Stimulated activated CD4-positive, alpha-beta T cell treated with anti-CD3 and anti-CD28 coated beads, Interleukin-4, amount 100 ng/mL, for 24 hours (primary cell): Measurements from ENCODE around the gene ULK3.
A peak's percentile ranks its signal among the peaks of the same experiment; 100 is the strongest.
"Not testable (repeated sequence)": the region's sequence is repeated elsewhere in the genome, so short reads cannot be mapped to it uniquely, and the experiment has no call there.

Experiments
- DNase-seq: peaks from one replicate; pipeline ENCODE4 v3.0.0-alpha.2; 2020

ULK3 gene, protein sequence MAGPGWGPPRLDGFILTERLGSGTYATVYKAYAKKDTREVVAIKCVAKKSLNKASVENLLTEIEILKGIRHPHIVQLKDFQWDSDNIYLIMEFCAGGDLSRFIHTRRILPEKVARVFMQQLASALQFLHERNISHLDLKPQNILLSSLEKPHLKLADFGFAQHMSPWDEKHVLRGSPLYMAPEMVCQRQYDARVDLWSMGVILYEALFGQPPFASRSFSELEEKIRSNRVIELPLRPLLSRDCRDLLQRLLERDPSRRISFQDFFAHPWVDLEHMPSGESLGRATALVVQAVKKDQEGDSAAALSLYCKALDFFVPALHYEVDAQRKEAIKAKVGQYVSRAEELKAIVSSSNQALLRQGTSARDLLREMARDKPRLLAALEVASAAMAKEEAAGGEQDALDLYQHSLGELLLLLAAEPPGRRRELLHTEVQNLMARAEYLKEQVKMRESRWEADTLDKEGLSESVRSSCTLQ

GRCh38 chr15:74842581-74843444, at the start of gene ULK3:
ULK3 (minus strand) TSS chr15:74843156; CDS start chr15:74843105, 51 bp downstream.
- peak; percentile 92 for DNase-seq

GRCh38 chr15:74892313-74892712, 49.4 kb upstream of the ULK3 start:
- no peak for DNase-seq

DNA sequence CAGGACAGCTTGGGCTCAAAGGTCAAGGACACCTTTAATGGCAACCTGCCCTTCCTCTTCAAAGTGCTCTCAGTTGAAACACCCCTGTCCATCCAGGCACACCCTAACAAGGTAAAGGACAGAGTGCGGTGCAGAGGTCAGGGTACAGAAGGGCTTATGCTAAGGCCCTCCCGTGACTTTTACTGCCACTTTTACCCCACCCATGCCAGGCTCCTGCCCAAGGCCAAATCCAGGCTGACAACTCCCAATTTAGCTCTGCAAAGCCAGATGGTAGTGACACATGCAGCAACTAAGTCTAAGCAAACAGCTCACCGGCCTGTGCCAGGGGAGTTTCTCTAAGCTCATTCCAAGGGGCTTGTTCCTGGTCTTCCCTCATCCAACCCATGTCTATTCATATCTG, 48.5 kb upstream of the ULK3 start:
- DNase-seq, result no peak

DNA sequence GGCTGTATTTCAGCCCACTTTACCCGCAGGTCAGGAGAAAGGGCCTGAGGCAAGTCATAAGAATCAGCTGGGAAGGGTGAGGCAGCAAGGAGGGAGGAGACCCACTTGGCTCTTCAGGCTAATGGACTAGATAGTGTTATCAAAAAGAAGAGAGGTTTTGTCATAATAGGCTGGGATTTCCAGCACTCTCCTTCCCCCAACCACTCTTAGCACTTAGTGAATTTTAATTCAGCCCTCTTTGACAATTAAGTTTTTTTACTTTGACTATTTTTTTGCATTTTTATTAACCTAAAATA, 47.7 kb upstream of the ULK3 start:
- DNase-seq, result no peak

DNA sequence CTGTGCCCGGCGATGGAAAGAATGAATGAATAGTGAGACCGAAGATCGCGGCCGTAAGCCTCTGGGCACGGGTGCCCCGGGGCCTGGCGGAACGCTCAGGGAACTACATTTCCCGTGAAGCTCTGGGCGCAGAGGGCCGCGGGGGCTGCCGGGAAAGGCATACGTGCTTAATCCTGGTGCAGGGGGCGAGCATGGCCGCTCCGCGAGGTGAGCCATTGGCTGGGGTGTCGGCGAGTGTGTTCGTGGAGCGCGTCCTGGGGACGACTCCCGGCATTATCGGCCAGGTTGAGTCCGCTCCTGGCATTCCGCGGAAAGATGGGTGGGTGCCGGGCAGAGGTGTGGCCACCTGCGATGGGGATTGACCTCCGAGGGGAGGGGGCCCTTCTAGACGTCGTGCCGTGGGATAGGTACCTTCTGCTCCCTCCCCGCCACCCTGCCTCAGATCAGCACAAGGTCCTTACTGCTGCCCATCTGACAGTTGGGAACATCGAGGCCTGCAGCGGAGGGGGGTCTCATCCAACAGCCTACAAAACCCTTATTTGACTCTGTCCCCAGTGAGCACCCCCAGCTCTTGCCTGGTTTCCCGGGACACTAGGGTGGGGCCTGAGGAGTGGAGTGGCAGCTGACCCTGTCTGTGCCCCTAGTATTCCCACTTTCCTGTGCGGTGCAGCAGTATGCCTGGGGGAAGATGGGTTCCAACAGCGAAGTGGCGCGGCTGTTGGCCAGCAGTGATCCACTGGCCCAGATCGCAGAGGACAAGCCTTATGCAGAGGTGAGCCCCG, 47.1 kb upstream of the ULK3 start, which contains the start of gene MPI:
TSS of gene MPI (plus strand) at position 160 of the 782 bp plus-strand sequence. CDS start at position 192, 32 bp downstream.
- peak; percentile 90 for DNase-seq

- no peak for DNase-seq
Observed at GRCh38 chr15:74889390-74889882, 46.5 kb upstream of the ULK3 start.

DNA sequence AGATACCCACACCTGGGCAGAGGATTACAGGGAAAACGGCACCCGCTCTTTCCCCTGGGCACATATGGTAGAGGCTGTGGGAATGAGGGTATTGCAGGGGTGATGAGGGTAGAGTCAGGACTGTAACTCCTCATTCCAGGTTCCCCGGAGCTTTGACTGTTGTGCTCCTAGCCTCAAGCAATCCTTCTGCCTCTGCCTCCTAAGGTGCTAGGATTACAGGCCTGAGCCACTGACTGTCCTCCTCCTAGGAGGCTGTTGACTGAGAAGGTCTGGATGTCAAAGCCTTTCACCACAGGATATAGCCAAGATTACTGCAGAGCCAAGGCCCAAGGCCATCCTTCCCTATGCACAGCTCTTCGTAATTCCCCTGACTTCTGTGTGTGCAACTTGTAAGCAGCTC, 45.8 kb upstream of the ULK3 start:
- DNase-seq, result no peak

DNA sequence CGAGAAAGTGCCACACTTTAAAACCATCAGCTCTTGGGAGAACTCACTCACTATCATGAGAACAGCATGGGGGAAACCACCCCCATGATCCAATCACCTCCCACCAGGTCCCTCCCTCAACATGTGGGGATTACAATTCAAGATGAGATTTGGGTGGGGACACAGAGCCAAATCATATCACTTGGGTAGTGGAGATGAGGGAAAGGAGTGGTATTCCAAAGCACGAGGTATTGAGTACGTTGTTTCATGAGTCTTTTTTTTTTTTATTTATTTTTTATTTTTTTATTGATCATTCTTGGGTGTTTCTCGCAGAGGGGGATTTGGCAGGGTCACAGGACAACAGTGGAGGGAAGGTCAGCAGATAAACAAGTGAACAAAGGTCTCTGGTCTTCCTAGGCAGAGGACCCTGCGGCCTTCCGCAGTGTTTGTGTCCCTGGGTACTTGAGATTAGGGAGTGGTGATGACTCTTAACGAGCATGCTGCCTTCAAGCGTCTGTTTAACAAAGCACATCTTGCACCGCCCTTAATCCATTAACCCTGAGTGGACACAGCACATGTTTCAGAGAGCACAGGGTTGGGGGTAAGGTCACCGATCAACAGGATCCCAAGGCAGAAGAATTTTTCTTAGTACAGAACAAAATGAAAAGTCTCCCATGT, 44.7 kb upstream of the ULK3 start:
- not testable (repeated sequence) for DNase-seq

GRCh38 chr15:74885461-74885860, 42.5 kb upstream of the ULK3 start:
- no peak for DNase-seq

- no peak for DNase-seq
Observed at GRCh38 chr15:74884428-74885223, 41.7 kb upstream of the ULK3 start.

- no peak for DNase-seq
Observed at GRCh38 chr15:74882528-74882927, 39.6 kb upstream of the ULK3 start.

- DNase-seq, result no peak
Observed at GRCh38 chr15:74878273-74878672, 35.3 kb upstream of the ULK3 start.

DNA sequence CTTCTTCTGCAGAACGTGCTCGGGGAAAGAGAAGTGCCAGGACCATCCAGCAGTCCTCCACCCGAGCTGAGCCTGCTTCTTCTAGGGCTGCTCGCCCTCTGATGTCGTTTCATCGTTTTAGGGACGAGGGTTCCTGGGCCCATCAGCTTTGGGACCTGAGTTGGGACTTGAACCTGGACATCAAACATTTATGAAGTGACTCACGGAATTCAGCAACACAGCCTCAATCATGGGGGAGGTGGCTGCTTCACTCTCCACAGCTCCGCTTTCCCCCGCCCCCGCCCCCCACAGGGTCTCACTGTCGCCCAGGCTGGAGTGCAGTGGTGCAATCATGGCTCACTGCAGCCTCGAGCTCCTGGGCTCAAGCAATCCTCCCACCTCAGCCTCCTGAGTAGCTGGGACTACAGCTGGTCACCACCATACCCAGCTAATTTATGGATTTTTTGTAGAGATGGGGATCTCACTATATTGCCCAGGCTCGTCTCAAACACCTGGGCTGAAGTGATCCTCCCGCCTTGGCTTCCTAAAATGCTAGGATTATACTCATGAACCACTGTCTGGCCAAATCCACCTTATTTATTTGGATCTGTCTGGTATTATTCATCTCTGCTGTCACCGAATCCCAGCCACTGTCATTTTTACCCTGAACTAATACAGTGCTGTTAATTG, 30.9 kb upstream of the ULK3 start:
- peak; percentile 19 for DNase-seq

DNA sequence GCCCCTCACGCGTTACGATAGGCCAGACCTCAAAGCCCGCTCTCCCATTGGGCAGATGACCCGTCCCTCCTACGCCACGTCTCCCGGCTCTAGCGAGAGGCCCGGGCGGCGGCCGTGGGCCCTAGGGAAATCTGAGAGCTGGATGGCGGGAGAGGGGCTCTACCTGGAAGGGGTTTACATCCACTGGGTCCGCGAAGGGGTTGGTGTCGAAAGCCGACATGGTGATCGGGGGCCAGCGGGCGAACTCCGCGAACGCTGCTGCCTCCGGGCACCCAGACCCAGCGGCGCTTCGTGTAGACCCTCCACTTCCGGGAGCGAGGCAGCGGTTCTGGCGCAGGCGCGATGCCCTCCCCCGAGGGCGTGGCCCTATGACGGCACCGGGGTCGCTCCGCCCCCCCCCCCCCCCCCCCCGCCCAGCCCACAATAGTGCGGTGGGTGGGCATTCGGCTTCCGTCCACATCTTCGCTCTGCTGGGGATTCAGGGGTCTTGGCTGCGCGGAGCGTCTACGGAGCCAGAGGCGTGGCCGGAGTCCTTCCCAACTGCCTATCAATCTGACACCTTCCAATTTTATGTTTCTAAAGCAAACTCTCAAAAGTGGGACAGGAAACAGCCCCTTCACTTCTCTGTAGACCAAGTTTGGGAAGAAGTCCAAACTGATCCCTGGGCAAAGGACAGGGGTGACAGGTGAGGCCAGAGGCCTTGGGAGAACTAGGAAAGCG, 30.2 kb upstream of the ULK3 start, which contains the start of gene SCAMP2:
TSS of gene SCAMP2 (minus strand) at position 330 of the 720 bp plus-strand sequence. CDS start at position 220, 110 bp downstream.
- peak; percentile 92 for DNase-seq

DNA sequence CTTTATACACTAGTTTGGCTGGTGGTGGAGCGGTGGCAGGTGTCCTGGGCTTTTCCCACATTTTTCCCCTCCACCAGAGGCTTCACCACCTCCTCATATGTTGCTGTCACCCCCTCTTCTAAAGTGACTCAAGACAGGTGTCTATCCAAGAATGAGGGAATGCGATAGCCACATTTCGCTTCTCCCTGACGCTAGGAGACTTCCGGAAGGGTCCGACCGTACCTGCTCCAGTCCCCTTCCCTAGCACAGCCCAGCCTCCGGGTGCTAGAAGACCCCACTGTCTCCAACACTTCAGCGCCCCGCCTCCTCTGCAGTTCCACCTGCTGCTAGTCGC, 29.7 kb upstream of the ULK3 start:
- no peak for DNase-seq

GRCh38 chr15:74870436-74871215, 27.7 kb upstream of the ULK3 start:
- no peak for DNase-seq

- DNase-seq, result peak; percentile 41
Observed at GRCh38 chr15:74869726-74870407, 26.9 kb upstream of the ULK3 start.

- no peak for DNase-seq
Observed at GRCh38 chr15:74869372-74869725, 26.4 kb upstream of the ULK3 start.

DNA sequence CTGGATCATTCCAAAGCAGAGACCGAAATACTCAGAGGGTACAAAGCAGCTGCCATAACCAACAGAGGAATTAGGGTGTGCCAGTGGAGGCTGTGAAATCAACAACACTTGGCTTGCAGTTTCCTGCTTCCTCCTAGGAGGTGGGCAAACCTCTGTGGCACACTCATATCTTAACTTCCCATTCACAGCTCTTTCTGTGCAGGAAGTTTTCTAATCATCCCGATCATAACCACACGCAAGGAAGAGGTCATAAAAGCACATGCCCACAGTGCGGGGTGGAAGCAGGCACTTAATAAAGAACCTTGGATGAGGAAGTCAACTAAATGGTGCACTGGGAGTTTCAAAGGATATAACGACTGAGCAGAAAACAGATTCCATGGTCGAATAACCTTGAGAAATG, 25.1 kb upstream of the ULK3 start:
- no peak for DNase-seq
